OCI-M2 (cell line): ENCODE measurements around the gene STK16.
"Not testable (repeated sequence)": the region's sequence is repeated elsewhere in the genome, so short reads cannot be mapped to it uniquely, and the experiment has no call there.

Source experiments
- DNase-seq: peaks from one replicate; lab custom pipeline; 2025; ENCODE audit not compliant: unreplicated experiment; lab: John Stamatoyannopoulos, UW

The STK16 gene, protein sequence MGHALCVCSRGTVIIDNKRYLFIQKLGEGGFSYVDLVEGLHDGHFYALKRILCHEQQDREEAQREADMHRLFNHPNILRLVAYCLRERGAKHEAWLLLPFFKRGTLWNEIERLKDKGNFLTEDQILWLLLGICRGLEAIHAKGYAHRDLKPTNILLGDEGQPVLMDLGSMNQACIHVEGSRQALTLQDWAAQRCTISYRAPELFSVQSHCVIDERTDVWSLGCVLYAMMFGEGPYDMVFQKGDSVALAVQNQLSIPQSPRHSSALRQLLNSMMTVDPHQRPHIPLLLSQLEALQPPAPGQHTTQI

DNA sequence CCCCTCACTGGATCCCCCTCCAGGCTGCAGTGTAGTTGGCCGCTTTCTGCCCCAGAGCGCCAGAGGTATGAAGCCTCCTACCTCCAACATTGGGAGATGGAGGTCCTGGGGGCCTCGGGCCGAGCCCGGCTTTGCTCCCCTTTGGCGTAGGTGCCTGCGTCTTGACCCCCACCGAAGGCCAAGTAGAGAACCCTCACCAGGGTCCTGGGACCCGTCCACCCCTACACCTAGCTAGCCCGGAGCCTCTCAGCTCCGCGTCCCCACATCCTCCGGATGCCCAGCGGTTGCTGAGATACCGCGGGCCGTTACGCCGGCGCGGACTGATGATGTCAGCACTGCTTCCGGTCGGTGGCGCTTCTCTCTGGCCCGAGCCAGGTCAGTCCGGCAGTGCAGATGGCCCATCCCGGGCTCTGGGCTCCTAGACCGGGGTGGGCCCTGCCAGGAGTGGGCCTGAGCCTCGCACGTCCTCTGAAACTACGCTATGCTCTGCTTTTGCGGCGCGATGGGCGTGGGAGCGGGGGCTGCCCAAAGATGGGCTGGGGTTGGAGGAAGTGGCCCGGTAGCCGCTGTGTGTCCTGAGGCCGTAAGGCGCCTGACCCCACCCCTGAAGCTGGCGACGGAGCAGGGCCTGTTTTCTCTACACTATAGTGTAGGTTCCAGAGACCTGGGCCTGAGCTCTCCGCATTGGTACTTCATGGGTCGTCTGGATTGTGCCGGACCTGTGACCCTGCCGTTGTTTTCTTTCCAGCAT is at the start of gene STK16, which contains the start of gene GLB1L:
TSS of gene STK16 (plus strand) at position 332 of the 751 bp plus-strand sequence. CDS start 521 bp downstream, outside the sequence.
TSS of gene GLB1L (minus strand) at position 297 of the 751 bp plus-strand sequence. CDS start 1,871 bp downstream, outside the sequence.
- DNase-seq, result peak; percentile 63

DNA sequence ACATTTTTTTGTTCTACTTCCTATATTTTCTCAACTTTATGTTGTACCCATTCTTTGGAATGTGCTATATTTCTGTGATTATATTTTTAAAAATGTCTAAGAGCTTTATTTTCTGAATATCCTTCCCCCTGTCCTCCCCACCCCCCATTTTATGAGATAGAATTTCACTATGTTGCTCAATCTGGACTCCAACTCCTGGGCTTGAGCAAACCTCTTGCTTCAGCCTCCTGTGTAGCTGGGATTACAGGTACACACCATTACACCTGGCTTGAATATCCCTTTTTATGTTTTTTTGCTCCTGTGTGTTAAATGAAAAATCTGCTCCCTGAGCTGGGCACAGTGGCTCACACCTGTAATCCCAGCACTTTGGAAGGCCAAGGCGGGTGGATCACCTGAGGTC is 47.9 kb upstream of the STK16 start:
- DNase-seq, result no peak

DNA sequence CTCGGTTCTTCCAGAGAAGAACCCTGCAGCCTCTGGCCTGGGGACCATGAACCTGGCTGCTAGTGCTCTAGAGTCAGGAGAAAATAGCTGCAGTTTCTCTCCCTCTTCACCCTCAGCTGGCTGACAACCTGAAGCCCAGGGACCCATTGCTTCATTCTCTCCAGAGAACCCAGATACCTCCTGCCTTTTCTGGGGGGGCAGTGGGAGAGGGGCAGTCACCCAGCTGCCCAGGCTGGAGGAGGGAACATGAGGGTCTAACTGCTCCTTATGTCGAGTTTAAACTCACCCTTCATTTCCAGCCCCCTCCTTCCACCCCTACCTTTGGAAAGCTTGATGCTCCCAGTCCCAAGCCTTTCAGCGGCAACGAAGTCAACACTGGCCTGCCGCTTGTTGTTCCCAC is 46.3 kb upstream of the STK16 start:
- DNase-seq, result no peak

DNA sequence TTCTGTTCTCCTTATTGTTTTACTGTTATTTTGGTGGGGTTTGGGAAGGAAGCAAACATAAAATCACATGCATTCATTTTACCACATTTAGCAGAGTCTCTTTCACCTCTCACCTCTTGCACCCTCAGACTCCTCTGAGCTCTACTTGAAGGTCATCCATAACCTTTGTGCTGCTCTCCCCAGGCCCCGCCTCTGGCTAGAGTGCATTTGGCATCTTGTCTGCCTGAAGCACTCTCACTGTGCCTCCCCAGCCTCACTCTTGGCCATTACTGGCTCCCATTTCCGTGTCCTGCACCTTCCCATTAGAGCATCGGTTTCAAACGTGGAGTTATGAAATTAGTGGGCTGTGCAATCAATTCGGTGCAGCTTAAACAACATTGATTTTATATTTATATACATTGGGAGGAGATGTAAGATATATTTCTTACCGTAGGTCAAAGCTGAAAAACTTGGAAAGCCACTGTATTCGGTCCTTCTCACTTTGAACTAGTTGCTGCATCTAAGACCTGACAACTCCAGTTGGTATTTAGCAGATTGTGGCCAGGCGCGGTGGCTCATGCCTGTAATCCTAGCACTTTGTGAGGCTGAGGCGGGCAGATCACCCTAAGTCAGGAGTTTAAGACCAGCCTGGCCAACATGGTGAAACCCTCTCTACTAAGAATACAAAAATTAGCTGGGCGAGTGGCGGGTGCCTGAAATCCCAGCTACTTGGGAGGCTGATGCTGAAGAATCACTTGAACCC is 45.6 kb upstream of the STK16 start:
- no peak for DNase-seq

DNA sequence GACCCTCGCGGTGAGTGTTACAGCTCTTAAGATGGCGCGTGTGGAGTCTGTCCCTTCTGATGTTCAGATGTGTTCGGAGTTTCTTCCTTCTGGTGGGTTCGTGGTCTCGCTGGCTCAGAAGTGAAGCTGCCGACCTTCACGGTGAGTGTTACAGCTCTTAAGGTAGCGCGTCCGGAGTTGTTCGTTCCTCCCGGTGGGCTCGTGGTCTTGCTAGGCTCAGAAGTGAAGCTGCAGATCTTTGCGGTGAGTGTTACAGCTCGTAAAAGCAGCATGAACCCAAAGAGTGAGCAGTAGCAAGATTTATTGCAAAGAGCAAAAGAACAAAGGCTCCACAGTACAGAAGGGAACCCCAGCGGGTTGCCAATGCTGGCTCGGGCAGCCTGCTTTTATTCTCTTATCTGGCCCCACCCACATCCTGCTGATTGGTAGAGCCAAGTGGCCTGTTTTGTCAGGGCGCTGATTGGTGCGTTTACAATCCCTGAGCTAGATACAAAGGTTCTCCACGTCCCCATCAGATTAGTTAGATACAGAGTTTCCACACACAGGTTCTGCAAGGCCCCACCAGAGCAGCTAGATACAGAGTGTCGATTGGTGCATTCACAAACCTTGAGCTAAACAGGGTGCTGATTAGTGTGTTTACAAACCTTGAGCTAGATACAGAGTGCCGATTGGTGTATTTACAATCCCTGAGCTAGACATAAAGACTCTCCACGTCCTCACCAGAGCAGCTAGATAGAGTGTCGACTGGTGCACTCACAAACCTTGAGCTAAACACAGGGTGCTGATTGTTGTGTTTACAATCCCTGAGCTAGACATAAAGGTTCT is 44.6 kb upstream of the STK16 start:
- not testable (repeated sequence) for DNase-seq

DNA sequence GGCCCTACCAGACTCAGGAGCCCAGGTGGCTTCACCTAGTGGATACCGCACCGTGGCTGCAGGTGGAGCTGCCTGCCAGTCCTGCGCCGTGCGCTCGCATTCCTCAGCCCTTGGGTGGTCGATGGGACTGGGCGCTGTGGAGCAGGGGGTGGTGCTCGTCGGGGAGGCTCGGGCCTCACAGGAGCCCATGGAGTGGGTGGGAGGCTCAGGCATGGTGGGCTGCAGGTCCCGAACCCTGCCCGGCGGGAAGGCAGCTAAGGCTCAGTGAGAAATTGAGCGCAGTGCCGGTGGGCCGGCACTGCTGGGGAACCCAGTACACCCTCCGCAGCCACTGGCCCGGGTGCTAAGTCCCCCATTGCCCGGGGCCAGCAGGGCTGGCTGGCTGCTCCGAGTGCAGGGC is 43.9 kb upstream of the STK16 start:
- not testable (repeated sequence) for DNase-seq

DNA sequence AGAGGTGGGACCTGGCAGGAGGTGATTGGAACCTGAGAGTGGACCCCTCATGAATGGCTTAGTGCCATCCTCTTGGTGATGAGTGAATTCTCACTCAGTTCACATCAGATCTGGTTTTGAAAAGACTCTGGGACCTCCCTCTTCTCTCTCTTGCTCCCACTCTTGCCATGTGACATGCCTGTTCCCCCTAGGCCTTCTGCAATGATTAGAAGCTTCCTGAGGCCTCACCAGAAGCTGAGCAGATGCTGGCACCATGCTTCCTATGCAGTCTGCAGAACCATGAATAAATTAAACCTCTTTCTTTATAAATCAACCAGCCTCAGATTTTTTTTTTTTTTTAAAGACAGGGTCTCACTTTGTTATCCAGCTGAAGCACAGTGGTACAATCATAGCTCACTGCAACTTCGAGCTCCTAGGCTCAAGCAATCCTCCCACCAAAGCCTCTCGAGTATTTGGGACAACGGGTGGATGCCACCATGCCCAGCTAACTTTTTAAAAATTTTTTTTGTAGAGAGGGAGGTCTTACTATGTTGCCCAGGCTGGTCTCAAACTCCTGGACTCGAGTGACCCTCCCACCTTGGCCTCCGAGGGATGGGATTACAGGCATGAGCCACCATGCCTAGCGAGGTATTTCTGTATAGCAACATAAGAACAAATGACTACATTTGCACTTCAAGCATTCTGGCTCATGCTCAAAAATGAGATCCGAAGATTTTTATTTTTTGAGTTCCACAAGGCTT is 40.7 kb upstream of the STK16 start:
- no peak for DNase-seq

DNA sequence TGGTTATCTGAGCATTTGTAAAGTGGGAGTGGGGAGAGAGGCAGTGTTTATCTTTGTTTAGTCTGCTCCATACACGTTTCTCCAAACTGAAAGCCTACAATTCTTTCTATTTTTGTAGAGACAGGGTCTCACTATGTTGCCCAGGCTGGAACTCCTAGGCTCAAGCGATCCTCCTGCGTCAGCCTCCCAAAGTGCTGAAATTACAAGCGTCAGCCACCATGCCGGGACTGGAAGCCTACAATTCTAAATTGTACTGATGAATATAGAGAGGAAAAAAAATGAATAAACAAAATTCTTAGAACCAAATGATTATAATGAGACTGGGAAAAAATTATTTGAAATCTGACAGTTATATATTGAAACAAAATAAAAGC is 40.1 kb upstream of the STK16 start:
- DNase-seq, result no peak

DNA sequence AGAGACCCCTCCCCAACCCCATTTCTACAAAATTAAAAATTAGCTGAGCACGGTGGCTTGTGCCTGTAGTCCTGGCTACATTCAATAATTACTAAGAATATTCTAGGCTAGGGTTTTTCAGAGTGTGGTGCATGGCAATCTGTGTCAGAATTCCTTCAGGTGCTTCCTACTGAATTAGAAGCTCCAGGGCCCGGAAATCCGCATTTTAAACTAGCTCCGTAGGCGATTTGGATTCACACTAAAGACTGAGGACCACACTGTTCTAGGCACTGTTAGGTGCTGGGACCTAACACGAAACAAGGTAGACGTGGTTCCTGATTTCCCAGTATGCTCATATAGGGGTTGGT is 39.3 kb upstream of the STK16 start:
- no peak for DNase-seq

DNA sequence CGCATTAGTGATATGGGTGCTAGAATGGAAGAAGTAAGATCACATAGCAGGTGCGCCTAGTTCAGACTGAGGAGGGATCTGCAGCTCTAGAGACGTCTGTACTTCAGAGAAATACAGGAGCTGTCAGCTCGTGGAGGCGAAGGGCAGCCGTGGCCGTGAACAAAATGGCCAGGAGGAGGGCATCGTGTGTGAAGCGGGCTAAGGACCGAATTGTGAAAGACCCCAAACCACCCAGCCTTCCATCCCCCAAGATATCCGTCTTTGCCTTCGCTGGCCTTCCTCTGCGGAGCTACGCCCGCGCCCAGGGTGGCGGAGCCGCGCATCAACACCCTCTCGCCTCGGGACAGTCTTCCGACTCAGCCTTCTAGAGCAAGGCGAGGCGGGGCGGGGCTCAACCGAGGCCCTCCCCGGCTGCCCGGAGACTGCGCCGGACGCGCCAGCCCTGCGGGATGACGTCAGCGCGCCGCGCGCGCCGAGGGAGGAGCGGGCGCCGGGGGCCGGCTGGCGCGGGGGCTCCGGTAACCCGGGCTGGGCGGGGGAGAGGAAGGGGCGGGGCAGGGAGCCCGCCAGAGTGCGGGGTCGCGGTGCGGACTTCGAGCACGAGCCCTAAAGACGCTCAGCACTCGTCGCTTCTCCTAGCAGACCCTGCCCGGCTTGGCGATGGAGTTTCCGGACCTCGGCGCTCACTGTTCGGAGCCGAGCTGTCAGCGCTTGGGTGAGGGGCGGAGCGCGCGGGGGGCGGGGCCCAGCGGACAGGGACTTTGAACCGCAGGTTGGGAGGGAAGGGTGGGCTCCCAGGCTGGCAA is 38.7 kb upstream of the STK16 start, which contains the start of gene ZFAND2B:
TSS of gene ZFAND2B (plus strand) at position 455 of the 806 bp plus-strand sequence. CDS start at position 661, 206 bp downstream.
- peak; percentile 62 for DNase-seq

DNA sequence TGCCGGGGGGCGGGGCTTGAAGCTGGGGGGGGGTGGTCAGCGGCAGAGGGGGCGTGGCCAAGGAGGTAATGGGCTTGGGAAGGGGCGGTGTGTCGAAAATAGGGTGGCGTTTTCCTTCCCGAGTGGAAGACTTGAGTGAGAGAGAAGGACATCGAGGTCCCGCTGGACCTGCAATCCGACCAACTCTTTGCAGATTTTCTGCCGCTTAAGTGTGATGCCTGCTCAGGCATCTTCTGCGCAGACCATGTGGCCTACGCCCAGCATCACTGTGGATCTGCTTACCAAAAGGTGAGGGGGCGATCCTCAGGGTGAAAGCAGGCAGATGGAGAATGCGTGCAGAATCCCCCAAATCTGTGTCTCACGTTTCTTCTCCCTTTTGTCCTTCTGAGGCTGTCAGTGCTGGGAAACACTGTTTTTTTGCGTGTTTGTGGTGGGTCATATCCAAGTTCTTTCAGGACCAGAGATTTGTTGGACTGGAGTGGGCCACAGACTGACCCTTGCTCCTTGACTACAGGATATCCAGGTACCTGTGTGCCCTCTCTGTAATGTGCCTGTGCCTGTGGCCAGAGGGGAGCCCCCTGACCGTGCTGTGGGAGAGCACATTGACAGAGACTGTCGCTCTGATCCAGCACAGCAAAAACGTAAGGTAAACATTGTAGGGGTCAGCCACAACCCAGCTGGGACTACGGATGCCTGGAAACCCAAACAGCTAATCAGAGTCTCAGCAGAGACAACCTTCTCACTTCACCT is 38.0 kb upstream of the STK16 start:
- peak; percentile 57 for DNase-seq

DNA sequence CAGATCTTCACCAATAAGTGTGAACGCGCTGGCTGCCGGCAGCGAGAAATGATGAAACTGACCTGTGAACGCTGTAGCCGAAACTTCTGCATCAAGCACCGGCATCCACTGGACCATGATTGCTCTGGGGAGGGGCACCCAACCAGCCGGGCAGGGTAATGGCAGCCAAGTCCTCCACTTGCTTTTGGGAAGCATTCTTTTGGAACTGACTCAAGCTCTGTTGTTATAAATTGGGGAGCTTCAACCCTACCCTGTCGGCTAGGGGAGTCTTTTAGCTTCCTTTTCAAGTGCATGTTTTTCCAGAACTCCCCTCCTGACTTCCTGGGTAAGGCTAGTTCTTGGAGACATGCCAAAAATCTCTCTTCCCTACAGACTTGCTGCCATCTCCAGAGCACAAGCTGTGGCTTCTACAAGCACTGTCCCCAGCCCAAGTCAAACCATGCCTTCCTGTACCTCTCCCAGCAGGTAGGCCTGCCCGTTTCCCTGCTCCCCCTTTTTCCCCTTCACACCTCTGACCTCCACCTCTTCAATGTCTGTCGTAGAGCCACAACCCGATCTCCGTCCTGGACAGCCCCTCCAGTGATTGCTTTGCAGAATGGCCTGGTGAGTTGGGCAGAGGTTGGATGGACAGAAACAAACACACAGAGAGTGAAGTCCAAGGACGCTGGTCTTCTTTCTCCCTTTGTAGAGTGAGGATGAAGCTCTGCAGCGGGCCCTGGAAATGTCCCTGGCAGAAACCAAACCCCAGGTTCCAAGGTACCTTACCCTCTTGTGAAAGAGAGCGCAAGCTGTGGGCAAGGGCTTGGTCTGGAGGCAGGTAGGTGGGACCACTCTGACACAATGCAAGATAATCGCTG is 37.2 kb upstream of the STK16 start:
- no peak for DNase-seq

DNA sequence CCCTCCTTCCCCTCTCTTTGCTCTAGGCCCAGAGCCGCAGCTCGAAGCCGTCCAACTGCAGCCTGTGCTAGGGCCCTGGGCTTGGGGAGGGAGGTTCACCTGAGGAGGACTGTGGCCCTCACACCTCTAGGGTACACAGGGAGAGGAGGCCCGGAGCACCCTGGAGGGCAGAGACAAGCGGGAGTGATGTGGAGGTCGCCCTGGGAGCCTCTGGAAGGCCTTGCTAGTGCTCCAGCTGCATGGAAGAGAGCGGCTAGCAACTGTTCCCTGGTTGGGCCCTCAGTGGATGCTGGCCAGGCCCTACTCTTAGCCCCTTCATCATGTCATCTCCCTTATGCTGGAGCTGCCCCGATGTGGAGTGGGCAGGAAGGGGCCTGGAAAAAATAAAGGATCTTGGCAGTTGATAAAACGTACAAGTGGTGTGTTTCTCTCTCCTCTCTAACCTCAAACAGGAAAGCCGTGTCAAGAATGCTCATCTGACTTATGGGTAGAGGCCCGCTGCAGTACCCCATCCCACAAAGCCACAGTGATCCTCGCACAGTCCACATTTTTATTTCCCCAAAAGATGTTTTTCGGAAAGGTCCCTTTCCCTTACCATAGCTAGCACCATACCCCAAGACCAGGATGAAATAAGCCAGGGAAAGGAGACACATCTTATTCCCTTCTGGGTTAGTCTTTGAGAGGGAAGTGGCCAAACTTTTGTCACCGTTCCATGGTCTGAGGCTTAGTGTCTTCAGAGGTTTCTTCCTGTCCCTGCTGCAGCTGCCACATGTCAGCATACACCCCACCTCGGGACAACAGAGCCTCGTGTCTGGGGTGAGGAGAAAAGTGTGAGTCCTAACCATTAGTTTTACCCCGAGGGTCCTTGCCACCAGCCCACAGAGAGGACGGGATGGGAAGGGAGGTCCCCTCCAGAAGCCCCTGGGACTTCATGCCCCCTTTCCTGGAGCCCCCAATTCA is 35.8 kb upstream of the STK16 start:
- no peak for DNase-seq

DNA sequence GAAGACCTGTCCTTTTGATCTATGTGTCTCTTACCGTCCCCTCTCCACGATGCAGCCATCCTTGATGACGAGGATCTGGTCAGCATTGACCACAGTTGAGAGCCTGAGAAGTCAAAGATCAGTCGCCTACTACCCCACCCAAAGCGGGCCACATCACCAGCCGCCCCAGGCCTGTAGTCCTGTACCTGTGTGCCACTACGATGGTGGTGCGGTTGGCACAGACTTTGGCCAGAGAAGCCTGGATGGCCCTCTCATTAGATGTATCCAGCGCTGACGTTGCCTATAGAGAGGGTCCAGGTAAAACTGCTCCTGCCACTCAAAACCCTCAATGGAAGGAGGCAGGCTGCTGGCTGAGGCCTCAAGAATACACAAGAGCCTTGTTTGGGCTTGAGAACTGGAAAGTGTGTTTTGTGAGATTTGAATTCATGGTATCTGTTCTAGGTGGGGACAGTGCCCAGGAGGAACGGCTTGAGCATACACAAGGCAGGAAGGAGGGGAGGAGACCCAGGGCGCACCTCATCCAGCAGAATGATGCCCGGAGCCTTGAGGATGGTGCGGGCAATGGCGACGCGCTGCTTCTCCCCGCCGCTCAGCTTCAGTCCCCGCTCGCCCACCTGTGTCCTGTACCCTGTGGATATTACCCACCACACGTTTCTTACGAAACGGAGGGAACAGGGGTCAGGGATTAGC is 34.9 kb upstream of the STK16 start:
- DNase-seq, result no peak

DNA sequence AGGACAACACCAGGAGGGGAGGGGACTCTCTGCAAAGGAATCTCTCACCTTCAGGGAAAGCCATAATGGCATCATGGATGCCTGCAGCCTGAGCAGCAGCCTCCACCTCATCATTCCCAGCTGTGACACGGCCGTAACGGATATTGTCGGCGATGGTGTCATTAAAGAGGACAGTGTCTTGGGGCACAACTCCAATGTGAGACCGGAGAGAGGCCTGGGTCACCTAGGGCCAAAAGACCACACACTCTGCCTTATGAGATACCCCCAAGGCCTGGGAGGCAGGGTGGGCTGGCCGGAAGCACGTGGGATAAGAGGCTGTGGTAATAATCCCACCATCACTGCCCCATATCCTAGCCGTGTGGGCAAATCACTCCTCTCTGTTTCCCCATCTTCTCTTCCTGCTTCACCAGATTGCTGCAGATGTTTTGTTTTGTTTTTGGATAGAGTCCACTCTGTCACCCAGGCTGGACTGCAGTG is 34.4 kb upstream of the STK16 start:
- no peak for DNase-seq

DNA sequence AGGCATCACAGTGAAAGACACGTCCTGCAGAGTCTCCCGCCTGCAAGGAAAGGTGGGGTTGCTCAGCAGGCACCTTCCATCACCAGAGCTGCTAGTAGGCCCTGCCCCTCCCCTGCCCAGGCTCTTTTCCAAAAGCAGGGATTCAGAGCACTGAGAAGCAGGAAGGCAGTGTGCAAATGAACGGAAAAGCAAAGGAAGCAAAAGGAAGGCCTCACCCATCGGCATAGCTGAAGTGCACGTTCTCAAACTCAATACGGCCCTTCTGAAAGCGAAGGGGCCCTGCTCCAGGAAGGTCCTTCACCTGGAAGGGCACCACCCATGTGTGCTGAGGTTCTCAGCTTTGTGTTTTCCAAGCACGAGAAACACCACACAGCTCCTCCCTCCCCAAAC is 32.3 kb upstream of the STK16 start:
- DNase-seq, result no peak
